ENCODE measurements around the gene TRAF4.

The TRAF4 gene

DNA sequence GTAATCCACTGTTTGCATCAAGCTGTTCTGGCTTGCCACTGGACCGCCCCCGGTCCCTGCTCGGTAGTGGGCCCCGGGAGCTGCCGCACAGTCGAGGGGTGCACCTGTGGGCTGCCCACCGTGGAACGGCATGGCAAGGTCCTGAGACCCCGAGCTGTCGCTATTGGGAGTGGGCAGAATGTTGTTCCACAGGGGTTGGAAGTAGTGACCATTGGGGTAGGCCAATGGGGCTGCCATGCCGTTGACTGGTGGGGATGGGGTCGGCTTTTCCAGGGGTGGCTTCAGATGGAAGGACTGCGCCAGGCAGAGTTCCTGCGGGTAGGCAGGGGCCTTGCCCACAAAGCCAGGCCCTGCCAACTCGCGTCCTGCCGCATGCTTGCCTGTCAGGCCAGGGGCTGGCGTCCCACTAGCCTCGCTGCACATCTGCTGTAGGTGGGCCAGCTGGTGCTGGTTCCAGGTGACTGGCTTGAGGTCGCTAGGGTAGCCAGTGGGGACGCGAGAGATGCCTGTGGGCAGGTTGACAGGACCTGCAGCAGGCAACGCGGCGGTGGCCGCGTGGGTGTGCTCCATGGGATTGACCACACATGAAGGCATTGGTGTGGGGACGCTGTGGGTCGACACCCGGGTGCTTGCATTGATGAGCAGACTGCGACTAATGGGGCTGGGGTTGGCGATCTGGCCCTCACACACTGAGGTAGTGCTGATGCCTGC is 14.8 kb downstream of the TRAF4 start:
- TF ChIP-seq CTCF (conservative IDR thresholded peaks at IDR 0.05; ENCODE audit: low read depth, low read length), result no peak
- Histone ChIP-seq H3K9ac (no peak overlapping the region), H3K4me1 (ENCODE audit: low read depth, poor library complexity, severe bottlenecking) (peaks cover 28% of the 10 kb centered on the region), H3K4me3 (IDR thresholded peaks at IDR 0.05; ENCODE audit: insufficient read depth, low read depth, low read length) (no peak overlapping the region), H2AFZ (ENCODE audit: low read depth) (no peak overlapping the region), H3K79me2 (ENCODE audit: insufficient read depth, low read depth) (no peaks in the 10 kb centered on the region), H3K27ac (no peak overlapping the region), H3K36me3 (ENCODE audit: insufficient read depth) (no peaks in the 10 kb centered on the region), H4K20me1 (ENCODE audit: insufficient read depth) (no peaks in the 10 kb centered on the region), H3K27me3 (ENCODE audit: insufficient read depth, low read depth) (no peaks in the 10 kb centered on the region), H3K4me2 (no peak overlapping the region)

DNA sequence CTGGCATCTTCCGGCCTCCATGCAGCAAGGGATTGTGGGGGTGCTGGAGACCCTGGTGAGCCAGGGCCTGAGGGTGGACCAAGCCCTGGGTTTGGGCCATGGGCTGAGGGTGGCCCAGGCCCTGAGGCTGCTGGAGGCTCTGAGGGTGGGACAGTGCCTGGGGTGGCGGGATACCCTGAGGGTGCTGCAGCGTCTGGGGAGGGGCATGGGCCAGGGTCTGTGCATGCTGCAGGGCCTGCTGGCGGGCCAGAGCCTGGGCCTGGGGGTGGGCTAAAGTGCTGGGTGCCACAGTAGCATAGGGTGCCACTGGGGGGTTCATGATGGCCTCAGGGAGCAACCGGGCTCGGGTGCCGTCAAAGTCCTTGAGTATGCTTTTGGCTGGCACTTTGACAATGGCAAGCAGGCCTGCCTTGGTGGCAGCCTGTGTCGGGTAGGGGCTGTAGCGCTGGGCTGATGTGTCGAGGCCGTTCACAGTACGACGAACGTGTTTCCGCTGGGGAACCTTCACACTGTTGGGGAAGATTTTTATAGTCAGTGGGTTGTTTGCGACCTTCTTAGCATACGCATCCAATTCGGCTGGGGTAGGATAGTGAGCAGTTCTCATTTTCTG is 15.6 kb downstream of the TRAF4 start:
- Histone ChIP-seq H3K27ac (no peak overlapping the region), H2AFZ (ENCODE audit: low read depth) (no peak overlapping the region), H4K20me1 (ENCODE audit: insufficient read depth) (no peaks in the 10 kb centered on the region), H3K27me3 (ENCODE audit: insufficient read depth, low read depth) (no peaks in the 10 kb centered on the region), H3K79me2 (ENCODE audit: insufficient read depth, low read depth) (no peaks in the 10 kb centered on the region), H3K4me2 (no peak overlapping the region), H3K4me3 (IDR thresholded peaks at IDR 0.05; ENCODE audit: insufficient read depth, low read depth, low read length) (no peak overlapping the region), H3K36me3 (ENCODE audit: insufficient read depth) (no peaks in the 10 kb centered on the region), H3K4me1 (ENCODE audit: low read depth, poor library complexity, severe bottlenecking) (peaks cover 35% of the 10 kb centered on the region), H3K9ac (no peak overlapping the region)
- TF ChIP-seq CTCF (conservative IDR thresholded peaks at IDR 0.05; ENCODE audit: low read depth, low read length), result no peak

DNA sequence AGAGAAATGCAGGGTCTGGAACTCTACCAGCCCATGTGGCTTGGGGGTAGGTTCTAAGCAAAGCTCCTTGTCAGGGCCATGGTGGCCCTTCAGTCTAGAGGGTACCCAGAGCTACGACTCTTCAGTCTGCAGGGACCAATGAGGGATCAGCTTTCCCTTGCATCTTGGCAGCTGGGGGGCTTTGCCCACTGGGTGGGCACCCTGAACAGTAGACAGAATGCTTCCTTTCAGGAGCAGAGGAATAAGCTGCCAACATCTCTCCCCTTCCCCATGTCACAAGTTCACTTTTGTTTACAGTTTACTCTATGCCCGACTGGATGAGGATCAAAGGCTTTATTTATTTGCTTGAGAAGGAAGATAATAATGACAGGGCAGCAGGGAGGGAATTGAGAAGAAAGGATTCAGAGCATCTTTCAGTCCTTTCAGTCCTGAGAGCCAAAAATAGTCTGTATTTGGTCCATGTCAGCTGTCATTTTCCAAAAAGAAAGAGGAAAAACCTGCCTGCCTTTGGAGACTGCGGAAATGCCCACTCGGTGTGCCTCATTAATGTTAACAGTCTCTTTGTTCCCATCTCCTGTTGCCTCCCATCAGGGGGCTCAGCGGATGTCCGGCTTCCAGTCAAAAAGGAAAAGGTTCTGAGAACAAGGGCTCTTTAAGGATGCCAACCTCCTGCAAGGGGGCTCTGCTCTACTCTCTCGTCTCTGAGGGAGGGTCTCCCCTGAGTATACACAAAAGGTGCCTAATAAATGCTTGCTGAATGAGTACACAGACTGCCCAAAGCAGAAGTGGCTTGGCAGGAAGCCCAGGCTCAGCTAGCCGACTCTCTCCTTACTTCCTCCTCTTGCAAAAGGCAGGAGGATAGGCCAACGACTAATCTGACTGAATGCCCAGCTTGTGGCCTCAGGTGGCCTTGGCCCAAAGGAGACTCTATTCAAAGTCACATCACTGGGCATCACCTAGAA is 17.1 kb downstream of the TRAF4 start:
- H3K4me1 ChIP-seq (ENCODE audit: low read depth, poor library complexity, severe bottlenecking), result peaks cover 37% of the 10 kb centered on the region
- no peak overlapping the region for H3K27ac ChIP-seq
- no peak overlapping the region for H3K4me3 ChIP-seq (IDR thresholded peaks at IDR 0.05; ENCODE audit: insufficient read depth, low read depth, low read length)
- TF ChIP-seq CTCF (conservative IDR thresholded peaks at IDR 0.05; ENCODE audit: low read depth, low read length), result no peak
- no peaks in the 10 kb centered on the region for H3K36me3 ChIP-seq (ENCODE audit: insufficient read depth)
- no peaks in the 10 kb centered on the region for H3K27me3 ChIP-seq (ENCODE audit: insufficient read depth, low read depth)
- no peak overlapping the region for H3K9ac ChIP-seq
- no peaks in the 10 kb centered on the region for H4K20me1 ChIP-seq (ENCODE audit: insufficient read depth)
- H2AFZ ChIP-seq (ENCODE audit: low read depth), result no peak overlapping the region
- H3K4me2 ChIP-seq, result no peak overlapping the region
- H3K79me2 ChIP-seq (ENCODE audit: insufficient read depth, low read depth), result no peaks in the 10 kb centered on the region

DNA sequence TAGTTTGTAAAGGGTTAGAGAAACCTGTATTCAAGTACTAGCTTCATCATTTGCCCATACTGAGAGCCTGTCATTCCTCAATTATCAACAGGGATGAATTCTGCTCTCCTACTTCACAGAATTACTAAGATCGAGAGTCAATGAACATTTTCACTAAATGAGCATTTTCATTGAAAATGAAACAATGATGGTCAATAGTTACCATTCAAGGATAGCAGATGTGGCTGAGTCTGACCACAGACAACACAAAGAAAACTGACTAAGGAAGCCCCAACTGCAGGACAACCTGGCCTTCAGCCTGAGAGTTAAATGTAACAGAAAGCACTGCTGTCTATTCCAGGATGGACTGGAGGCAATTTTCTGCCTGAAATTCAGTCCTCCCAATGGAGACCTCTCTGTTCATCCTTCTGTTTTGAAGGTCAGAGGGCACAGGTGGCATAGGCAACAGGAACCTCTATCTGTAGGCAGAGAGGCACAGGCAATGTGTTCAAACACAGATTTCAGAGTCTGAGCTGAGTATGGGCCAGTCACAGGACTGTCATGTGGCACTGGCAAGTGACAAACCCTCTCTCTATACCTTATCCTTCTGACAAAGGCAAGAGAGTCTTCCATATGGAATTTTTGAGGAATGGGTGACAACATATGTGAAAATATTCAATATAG is 19.5 kb downstream of the TRAF4 start:
- Histone ChIP-seq H3K4me1 (ENCODE audit: low read depth, poor library complexity, severe bottlenecking) (peaks cover 43% of the 10 kb centered on the region), H3K4me2 (peak overlapping the region; percentile 74), H3K4me3 (IDR thresholded peaks at IDR 0.05; ENCODE audit: insufficient read depth, low read depth, low read length) (no peak overlapping the region), H3K27me3 (ENCODE audit: insufficient read depth, low read depth) (no peaks in the 10 kb centered on the region), H3K27ac (peak overlapping the region; percentile 68), H3K9ac (peak overlapping the region; percentile 9; the same call in 1 of the 2 replicates), H4K20me1 (ENCODE audit: insufficient read depth) (no peaks in the 10 kb centered on the region), H3K36me3 (ENCODE audit: insufficient read depth) (no peaks in the 10 kb centered on the region), H2AFZ (ENCODE audit: low read depth) (no peak overlapping the region), H3K79me2 (ENCODE audit: insufficient read depth, low read depth) (no peaks in the 10 kb centered on the region)
- TF ChIP-seq CTCF (conservative IDR thresholded peaks at IDR 0.05; ENCODE audit: low read depth, low read length), result no peak

Data from KMS-11 (cell line).